ENCODE results near the gene SETD2.

- TF ChIP-seq CTCF (IDR thresholded peaks at IDR 0.05) (no peak), POLR2A (IDR thresholded peaks at IDR 0.05) (no peak)
These were observed 151.3 kb downstream of the SETD2 start for GRCh38 chr3:47012342-47013230.

Measured in right lobe of liver (tissue), 4 donors.